ENCODE results near the gene CCNL2. TPM values are rescaled to one million over a fixed set of nuclear protein-coding genes. Genes with fewer than 3 reads are reported as not detected.

Gene CCNL2
- total RNA-seq, 1 donor from 2014 or later: 225 TPM

- H3K27ac Mint-ChIP-seq: no peak overlapping the region
- ATAC-seq (ENCODE audit: low read depth) (no peak), DNase-seq (no peak)
- peaks cover 75% of the 10 kb centered on the region for H3K36me3 Mint-ChIP-seq (ENCODE audit: low read depth)
- H3K9me3 Mint-ChIP-seq: no peaks in the 10 kb centered on the region
- POLR2A ChIA-PET: interaction anchor here (1.7 kb wide), 1 partner anchor 27 kb away, joined by 7 read pairs; the partner anchor contains the start of gene AURKAIP1
- peak overlapping the region; percentile 56 for H3K4me3 Mint-ChIP-seq
- intact Hi-C loops (cut with micrococcal nuclease): loop anchor here (10.0 kb wide), 1 partner anchor 503 kb away; no protein-coding TSS in a partner anchor
- TF ChIP-seq, protein P1, sequence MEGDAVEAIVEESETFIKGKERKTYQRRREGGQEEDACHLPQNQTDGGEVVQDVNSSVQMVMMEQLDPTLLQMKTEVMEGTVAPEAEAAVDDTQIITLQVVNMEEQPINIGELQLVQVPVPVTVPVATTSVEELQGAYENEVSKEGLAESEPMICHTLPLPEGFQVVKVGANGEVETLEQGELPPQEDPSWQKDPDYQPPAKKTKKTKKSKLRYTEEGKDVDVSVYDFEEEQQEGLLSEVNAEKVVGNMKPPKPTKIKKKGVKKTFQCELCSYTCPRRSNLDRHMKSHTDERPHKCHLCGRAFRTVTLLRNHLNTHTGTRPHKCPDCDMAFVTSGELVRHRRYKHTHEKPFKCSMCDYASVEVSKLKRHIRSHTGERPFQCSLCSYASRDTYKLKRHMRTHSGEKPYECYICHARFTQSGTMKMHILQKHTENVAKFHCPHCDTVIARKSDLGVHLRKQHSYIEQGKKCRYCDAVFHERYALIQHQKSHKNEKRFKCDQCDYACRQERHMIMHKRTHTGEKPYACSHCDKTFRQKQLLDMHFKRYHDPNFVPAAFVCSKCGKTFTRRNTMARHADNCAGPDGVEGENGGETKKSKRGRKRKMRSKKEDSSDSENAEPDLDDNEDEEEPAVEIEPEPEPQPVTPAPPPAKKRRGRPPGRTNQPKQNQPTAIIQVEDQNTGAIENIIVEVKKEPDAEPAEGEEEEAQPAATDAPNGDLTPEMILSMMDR (IDR thresholded peaks at IDR 0.05): no peak
- CTCF ChIA-PET: no interaction called here
- H3K4me1 Mint-ChIP-seq: peaks cover 55% of the 10 kb centered on the region
- H3K27me3 Mint-ChIP-seq: no peaks in the 10 kb centered on the region
Observed at GRCh38 chr1:1402072-1402900, 3.2 kb upstream of the CCNL2 start.

- ChIA-PET POLR2A (interaction anchor here (1.7 kb wide), 1 partner anchor 27 kb away, joined by 7 read pairs; the partner anchor contains the start of gene AURKAIP1), CTCF (no interaction called here)
- TF ChIP-seq, protein P1 (IDR thresholded peaks at IDR 0.05): no peak
- intact Hi-C loops (cut with micrococcal nuclease): loop anchor here (10.0 kb wide), 1 partner anchor 503 kb away; no protein-coding TSS in a partner anchor
- peak overlapping the region; percentile 44 for H3K4me3 Mint-ChIP-seq
- H3K27me3 Mint-ChIP-seq: no peaks in the 10 kb centered on the region
- H3K4me1 Mint-ChIP-seq: peaks cover 54% of the 10 kb centered on the region
- H3K9me3 Mint-ChIP-seq: no peaks in the 10 kb centered on the region
- no peak for DNase-seq
- H3K27ac Mint-ChIP-seq: no peak overlapping the region
- H3K36me3 Mint-ChIP-seq (ENCODE audit: low read depth): peaks cover 77% of the 10 kb centered on the region
- no peak for ATAC-seq (ENCODE audit: low read depth)
Observed at GRCh38 chr1:1401457-1402010, 2.4 kb upstream of the CCNL2 start.

DNA sequence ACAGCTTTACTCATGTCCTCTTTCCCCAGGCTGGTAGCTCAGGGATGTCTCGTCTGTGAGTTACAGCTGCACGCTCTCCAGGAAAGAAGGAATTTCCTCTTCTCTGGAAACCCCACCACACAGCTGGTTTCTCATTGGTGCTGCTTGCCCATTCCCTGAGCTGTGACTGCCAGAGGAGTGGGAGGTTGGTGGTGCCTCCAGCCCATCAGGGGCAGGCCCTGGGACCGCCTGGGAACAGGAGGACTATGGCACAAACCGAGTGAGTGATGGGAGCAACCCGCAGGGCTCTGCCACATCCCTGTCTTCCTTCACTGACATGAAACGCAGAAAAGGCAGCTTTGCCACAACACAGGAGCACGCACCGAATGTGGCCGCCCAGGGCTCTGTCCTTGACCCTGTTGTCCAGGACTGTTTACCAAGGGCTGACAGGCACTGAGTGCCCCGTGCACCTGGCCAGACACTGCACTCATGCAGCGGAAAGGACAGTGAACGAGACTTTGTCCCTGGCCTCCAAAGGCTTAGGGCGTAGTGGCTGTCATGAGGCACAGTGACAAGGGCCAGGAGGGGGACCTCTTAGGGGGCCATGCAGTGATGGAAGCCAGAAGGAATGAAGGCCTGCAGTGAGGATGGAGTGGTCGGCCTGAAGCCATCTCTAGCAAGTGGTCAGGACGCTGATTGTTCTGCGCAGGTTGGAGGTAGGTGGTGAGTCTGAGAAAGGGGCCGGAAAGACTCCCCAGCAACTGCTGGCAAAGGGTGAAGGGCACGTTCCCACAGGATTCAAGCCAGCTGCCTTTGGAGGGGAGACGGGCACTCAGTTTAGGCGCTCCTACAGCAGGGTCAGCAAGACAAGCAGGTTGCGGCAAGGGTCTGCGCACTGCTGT is 1.7 kb upstream of the CCNL2 start:
- peaks cover 74% of the 10 kb centered on the region for H3K36me3 Mint-ChIP-seq (ENCODE audit: low read depth)
- intact Hi-C loops (cut with micrococcal nuclease): loop anchor here (10.0 kb wide), 1 partner anchor 504 kb away; no protein-coding TSS in a partner anchor
- ATAC-seq (ENCODE audit: low read depth): no peak
- H3K4me3 Mint-ChIP-seq: peak overlapping the region; percentile 92
- H3K9me3 Mint-ChIP-seq: no peaks in the 10 kb centered on the region
- TF ChIP-seq, protein P1 (IDR thresholded peaks at IDR 0.05): no peak
- H3K27ac Mint-ChIP-seq: peak overlapping the region; percentile 86
- no peaks in the 10 kb centered on the region for H3K27me3 Mint-ChIP-seq
- peaks cover 52% of the 10 kb centered on the region for H3K4me1 Mint-ChIP-seq
- DNase-seq: no peak
- POLR2A ChIA-PET: interaction anchor here (0.6 to 5.6 kb wide), 3 partner anchors 24 to 388 kb away, joined by 3 to 116 read pairs (median 7); partner anchors contain the start of gene AURKAIP1
- CTCF ChIA-PET: interaction anchor here (0.9 kb wide), 1 partner anchor 40 kb away, joined by 3 read pairs; no protein-coding TSS in a partner anchor

DNA sequence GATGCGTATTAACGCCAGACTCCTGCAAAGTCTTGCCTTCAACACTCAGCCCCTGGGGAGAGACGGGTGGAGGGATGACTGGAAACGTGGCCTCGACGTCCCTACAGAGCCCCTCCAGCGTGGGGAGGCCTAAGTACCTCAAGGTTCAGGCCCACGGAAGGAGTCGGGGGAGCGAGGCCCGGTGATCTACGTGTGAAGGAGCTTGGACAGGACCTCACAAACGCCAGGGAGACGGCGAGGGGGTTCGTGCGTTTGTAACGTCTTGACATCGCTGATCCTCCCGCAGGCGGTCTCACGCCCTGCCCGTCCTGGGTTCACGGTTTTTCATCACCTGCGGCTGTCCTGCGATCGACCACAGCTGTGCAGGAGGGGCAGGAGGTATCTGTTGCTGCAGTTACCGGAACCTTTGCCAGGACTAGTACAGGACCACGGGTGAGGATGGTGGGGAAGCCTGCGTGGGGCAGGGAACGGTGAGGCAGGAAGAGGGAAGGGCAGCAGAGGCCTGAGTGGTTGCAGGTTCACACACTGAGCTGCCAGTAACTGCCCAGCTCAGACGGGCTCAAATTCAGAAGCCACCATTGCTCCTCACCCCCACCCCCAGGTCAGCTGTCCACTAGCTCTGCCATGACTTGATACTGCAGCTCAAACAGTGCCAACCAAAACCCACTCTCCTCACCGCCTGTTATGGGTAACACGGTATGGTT is 889 bp upstream of the CCNL2 start:
- Mint-ChIP-seq H3K36me3 (ENCODE audit: low read depth) (peaks cover 74% of the 10 kb centered on the region), H3K4me1 (peaks cover 53% of the 10 kb centered on the region), H3K27me3 (no peaks in the 10 kb centered on the region), H3K4me3 (peak overlapping the region; percentile 92), H3K27ac (peak overlapping the region; percentile 86), H3K9me3 (no peaks in the 10 kb centered on the region)
- POLR2A ChIA-PET: interaction anchor here (0.6 to 5.6 kb wide), 5 partner anchors 24 to 387 kb away, joined by 3 to 116 read pairs (median 7); partner anchors contain the start of gene AURKAIP1
- TF ChIP-seq, protein P1 (IDR thresholded peaks at IDR 0.05): no peak
- intact Hi-C loops (cut with micrococcal nuclease): loop anchor here (1.0 to 10.0 kb wide), 5 partner anchors 7 to 505 kb away; partner anchors contain the start of genes ATAD3B, AURKAIP1, MRPL20 and PUSL1
- CTCF ChIA-PET: interaction anchor here (0.9 to 1.3 kb wide), 2 partner anchors 10 to 41 kb away, joined by 3 read pairs; no protein-coding TSS in a partner anchor
- DNase-seq (no peak), ATAC-seq (ENCODE audit: low read depth) (no peak)
